ENCODE results near the gene IL3RA.
"Not testable (repeated sequence)": the region's sequence is repeated elsewhere in the genome, so short reads cannot be mapped to it uniquely, and the experiment has no call there.

The IL3RA gene

GRCh38 chrX:1316527-1316926 lies 20.1 kb upstream of the IL3RA start:
- ATAC-seq (peak; percentile 75), DNase-seq (ENCODE audit: low spot score in 2 of 2) (no peak)
- H3K4me3 Mint-ChIP-seq = peak overlapping the region; percentile 21
- H3K36me3 Mint-ChIP-seq = no peaks in the 10 kb centered on the region
- H3K27ac Mint-ChIP-seq = no peak overlapping the region
- peaks cover 2% of the 10 kb centered on the region for H3K9me3 Mint-ChIP-seq
- peaks cover 5% of the 10 kb centered on the region for H3K4me1 Mint-ChIP-seq

GRCh38 chrX:1321674-1322073 lies 14.9 kb upstream of the IL3RA start:
- no peak for DNase-seq (ENCODE audit: low spot score in 2 of 2)
- Mint-ChIP-seq H3K36me3 (peaks cover 6% of the 10 kb centered on the region), H3K27ac (no peak overlapping the region), H3K4me3 (no peak overlapping the region), H3K4me1 (peaks cover 9% of the 10 kb centered on the region), H3K9me3 (no peaks in the 10 kb centered on the region)
- ATAC-seq = no peak

GRCh38 chrX:1322393-1322792 lies 14.2 kb upstream of the IL3RA start:
- DNase-seq (ENCODE audit: low spot score in 2 of 2) (no peak), ATAC-seq (peak; percentile 87)
- H3K4me3 Mint-ChIP-seq = peak overlapping the region; percentile 52
- H3K4me1 Mint-ChIP-seq = peaks cover 7% of the 10 kb centered on the region
- H3K9me3 Mint-ChIP-seq = no peaks in the 10 kb centered on the region
- H3K27ac Mint-ChIP-seq = peak overlapping the region; percentile 75
- H3K36me3 Mint-ChIP-seq = peaks cover 6% of the 10 kb centered on the region

- Mint-ChIP-seq H3K4me1 (peaks cover 7% of the 10 kb centered on the region), H3K9me3 (no peaks in the 10 kb centered on the region), H3K4me3 (no peak overlapping the region), H3K36me3 (peaks cover 6% of the 10 kb centered on the region), H3K27ac (no peak overlapping the region)
- ATAC-seq (peak; percentile 81), DNase-seq (ENCODE audit: low spot score in 2 of 2) (peak; percentile 31 to 83)
Measured at GRCh38 chrX:1323315-1323714, 13.3 kb upstream of the IL3RA start.

- DNase-seq (ENCODE audit: low spot score in 2 of 2) = no peak
- peaks cover 7% of the 10 kb centered on the region for H3K4me1 Mint-ChIP-seq
- no peak overlapping the region for H3K27ac Mint-ChIP-seq
- H3K4me3 Mint-ChIP-seq = no peak overlapping the region
- peak; percentile 29 for ATAC-seq
- no peaks in the 10 kb centered on the region for H3K9me3 Mint-ChIP-seq
- peaks cover 6% of the 10 kb centered on the region for H3K36me3 Mint-ChIP-seq
Measured at GRCh38 chrX:1325515-1326116, 11.0 kb upstream of the IL3RA start.

- ATAC-seq (no peak), DNase-seq (ENCODE audit: low spot score in 2 of 2) (no peak)
- Mint-ChIP-seq H3K4me3 (no peak overlapping the region), H3K4me1 (no peaks in the 10 kb centered on the region), H3K9me3 (no peaks in the 10 kb centered on the region), H3K36me3 (no peaks in the 10 kb centered on the region), H3K27ac (no peak overlapping the region)
Measured at GRCh38 chrX:1327651-1328304, 8.8 kb upstream of the IL3RA start.

- Mint-ChIP-seq H3K36me3 (no peaks in the 10 kb centered on the region), H3K9me3 (no peaks in the 10 kb centered on the region), H3K4me1 (no peaks in the 10 kb centered on the region), H3K4me3 (no peak overlapping the region), H3K27ac (no peak overlapping the region)
- ATAC-seq (no peak), DNase-seq (ENCODE audit: low spot score in 2 of 2) (no peak)
Measured at GRCh38 chrX:1330605-1331004, 6.0 kb upstream of the IL3RA start.

- not testable (repeated sequence) for H3K27ac Mint-ChIP-seq; H3K9me3 Mint-ChIP-seq; H3K4me3 Mint-ChIP-seq; H3K4me1 Mint-ChIP-seq; ATAC-seq; H3K36me3 Mint-ChIP-seq; DNase-seq (ENCODE audit: low spot score in 2 of 2)
Measured at GRCh38 chrX:1332433-1332832, 4.2 kb upstream of the IL3RA start.

- Mint-ChIP-seq H3K36me3 (no peaks in the 10 kb centered on the region), H3K4me3 (no peak overlapping the region), H3K9me3 (no peaks in the 10 kb centered on the region), H3K4me1 (peaks cover 7% of the 10 kb centered on the region), H3K27ac (no peak overlapping the region)
- DNase-seq (ENCODE audit: low spot score in 2 of 2) (no peak), ATAC-seq (no peak)
Measured at GRCh38 chrX:1334854-1335253, 1.7 kb upstream of the IL3RA start.

- Mint-ChIP-seq H3K9me3 (no peaks in the 10 kb centered on the region), H3K36me3 (no peaks in the 10 kb centered on the region), H3K4me1 (peaks cover 7% of the 10 kb centered on the region), H3K4me3 (peak overlapping the region; percentile 80), H3K27ac (peak overlapping the region; percentile 68)
- DNase-seq (ENCODE audit: low spot score in 2 of 2) (no peak), ATAC-seq (peak; percentile 61)
Measured at GRCh38 chrX:1336948-1337779, 579 bp downstream of the IL3RA start.

GRCh38 chrX:1341545-1342184 lies 5.1 kb downstream of the IL3RA start:
- H3K9me3 Mint-ChIP-seq = no peaks in the 10 kb centered on the region
- no peaks in the 10 kb centered on the region for H3K36me3 Mint-ChIP-seq
- no peak overlapping the region for H3K4me3 Mint-ChIP-seq
- peaks cover 5% of the 10 kb centered on the region for H3K4me1 Mint-ChIP-seq
- no peak for ATAC-seq
- no peak overlapping the region for H3K27ac Mint-ChIP-seq
- DNase-seq (ENCODE audit: low spot score in 2 of 2) = no peak

- not testable (repeated sequence) for H3K36me3 Mint-ChIP-seq; H3K27ac Mint-ChIP-seq; H3K4me1 Mint-ChIP-seq; H3K9me3 Mint-ChIP-seq; ATAC-seq; H3K4me3 Mint-ChIP-seq; DNase-seq (ENCODE audit: low spot score in 2 of 2)
Measured at GRCh38 chrX:1349606-1350005, 13.0 kb downstream of the IL3RA start.

- H3K9me3 Mint-ChIP-seq = no peaks in the 10 kb centered on the region
- ATAC-seq (no peak), DNase-seq (ENCODE audit: low spot score in 2 of 2) (no peak)
- H3K36me3 Mint-ChIP-seq = no peaks in the 10 kb centered on the region
- no peak overlapping the region for H3K4me3 Mint-ChIP-seq
- no peak overlapping the region for H3K27ac Mint-ChIP-seq
- H3K4me1 Mint-ChIP-seq = peaks cover 6% of the 10 kb centered on the region
Measured at GRCh38 chrX:1351981-1352714, 15.6 kb downstream of the IL3RA start.

GRCh38 chrX:1354036-1355019 lies 17.7 kb downstream of the IL3RA start:
- H3K4me1 Mint-ChIP-seq = peaks cover 6% of the 10 kb centered on the region
- H3K27ac Mint-ChIP-seq = peak overlapping the region; percentile 54
- no peak overlapping the region for H3K4me3 Mint-ChIP-seq
- ATAC-seq (no peak), DNase-seq (ENCODE audit: low spot score in 2 of 2) (no peak)
- H3K9me3 Mint-ChIP-seq = no peaks in the 10 kb centered on the region
- H3K36me3 Mint-ChIP-seq = no peaks in the 10 kb centered on the region

Measured in stimulated activated effector memory CD8-positive, alpha-beta T cell treated with anti-CD3 and anti-CD28 coated beads, Interleukin-12 subunit alpha, Interleukin-12 subunit beta, amount 100 ng/mL, for 72 hours (primary cell).